ENCODE data around the gene CDH13. TPM values are rescaled to one million over a fixed set of nuclear protein-coding genes. Genes with fewer than 3 reads are reported as not detected.

Gene CDH13
- total RNA-seq, 4 donors from 2014 or later = 5.8 to 36.7 (median 20.4) TPM

DNA sequence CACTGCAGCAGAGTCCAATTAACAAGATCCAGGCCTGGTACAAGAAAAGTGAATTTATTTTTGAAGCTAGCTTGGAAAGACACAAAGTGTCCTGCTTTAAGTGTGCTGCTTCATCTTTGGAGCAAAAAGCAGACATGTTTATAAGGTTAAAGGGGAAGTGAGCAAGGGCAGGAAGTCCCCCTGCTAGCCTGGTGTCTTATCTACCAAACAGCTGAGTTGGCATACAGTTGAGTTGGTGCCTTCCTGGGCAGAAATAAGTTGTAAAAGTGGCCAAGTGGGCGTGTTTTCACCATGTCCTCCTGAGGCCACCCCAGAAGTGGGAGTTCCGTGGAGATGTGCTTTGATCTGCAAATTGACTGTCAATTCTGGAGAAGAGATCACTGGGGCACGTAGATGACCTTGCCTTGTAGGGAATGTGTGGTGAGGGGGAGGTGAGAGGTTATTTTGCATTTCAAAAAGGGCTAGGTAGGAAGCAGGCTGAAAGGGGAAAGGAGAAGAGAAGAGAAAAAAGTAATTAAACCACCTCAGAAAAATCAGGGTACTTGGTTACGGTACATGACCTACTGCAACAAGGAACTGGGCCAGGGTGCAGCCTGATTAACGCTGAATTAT lies 1142.7 kb downstream of the CDH13 start:
- no peak overlapping the region for H3K27ac ChIP-seq
- DNase-seq = no peak
- no peak for ATAC-seq
- in situ Hi-C loops (cut with MboI; ENCODE audit: low sequenced_read_pairs in 4 of 4) = no loop called here
- no peaks in the 10 kb centered on the region for H3K36me3 ChIP-seq
- intact Hi-C loops (cut with DNase I; ENCODE audit: low total_unique reads) = no loop called here
- no peaks in the 10 kb centered on the region for H3K27me3 ChIP-seq
- H3K9me3 ChIP-seq = no peaks in the 10 kb centered on the region
- H3K4me1 ChIP-seq = peaks cover 0 to 15% of the 10 kb centered on the region in 2 donors
- no peak for TF ChIP-seq POLR2A (IDR thresholded peaks at IDR 0.05)
- TF ChIP-seq, protein P1, sequence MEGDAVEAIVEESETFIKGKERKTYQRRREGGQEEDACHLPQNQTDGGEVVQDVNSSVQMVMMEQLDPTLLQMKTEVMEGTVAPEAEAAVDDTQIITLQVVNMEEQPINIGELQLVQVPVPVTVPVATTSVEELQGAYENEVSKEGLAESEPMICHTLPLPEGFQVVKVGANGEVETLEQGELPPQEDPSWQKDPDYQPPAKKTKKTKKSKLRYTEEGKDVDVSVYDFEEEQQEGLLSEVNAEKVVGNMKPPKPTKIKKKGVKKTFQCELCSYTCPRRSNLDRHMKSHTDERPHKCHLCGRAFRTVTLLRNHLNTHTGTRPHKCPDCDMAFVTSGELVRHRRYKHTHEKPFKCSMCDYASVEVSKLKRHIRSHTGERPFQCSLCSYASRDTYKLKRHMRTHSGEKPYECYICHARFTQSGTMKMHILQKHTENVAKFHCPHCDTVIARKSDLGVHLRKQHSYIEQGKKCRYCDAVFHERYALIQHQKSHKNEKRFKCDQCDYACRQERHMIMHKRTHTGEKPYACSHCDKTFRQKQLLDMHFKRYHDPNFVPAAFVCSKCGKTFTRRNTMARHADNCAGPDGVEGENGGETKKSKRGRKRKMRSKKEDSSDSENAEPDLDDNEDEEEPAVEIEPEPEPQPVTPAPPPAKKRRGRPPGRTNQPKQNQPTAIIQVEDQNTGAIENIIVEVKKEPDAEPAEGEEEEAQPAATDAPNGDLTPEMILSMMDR (IDR thresholded peaks at IDR 0.05 in 4 of 5, conservative IDR thresholded peaks at IDR 0.05 in 1 of 5) = no peak
- no peak overlapping the region for H3K4me3 ChIP-seq

DNA sequence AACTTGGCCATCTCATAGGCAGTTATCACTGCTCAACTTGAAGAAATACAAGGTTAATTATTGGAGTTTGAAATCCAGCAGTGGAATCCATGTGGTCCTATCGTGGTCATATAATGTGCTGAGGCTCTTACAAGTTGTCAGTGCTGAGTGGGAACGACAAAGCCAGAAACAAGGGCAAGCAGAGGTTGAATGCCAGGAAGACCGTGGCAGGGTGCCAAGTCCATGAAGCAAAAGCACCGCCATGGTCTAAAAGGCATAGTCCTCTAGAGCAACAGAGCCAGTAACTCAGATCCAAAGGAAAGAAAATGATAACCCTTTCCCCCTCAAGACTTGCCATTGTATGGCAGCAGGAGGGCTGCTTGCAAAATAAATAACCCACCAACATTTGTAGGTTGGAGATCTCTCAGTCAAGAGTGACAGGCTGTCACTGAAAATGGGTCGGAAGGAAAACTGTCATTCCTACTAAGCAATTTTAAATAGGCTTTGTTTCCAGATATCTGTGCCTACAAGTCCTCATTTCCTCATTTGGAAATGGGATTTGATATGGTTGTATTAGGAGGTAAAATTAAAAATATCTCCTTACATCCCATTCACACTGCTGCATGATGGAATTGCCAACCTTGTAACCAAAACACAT lies 1144.7 kb downstream of the CDH13 start:
- no peaks in the 10 kb centered on the region for H3K36me3 ChIP-seq
- no peaks in the 10 kb centered on the region for H3K27me3 ChIP-seq
- no peak overlapping the region for H3K4me3 ChIP-seq
- TF ChIP-seq POLR2A (IDR thresholded peaks at IDR 0.05) = no peak
- TF ChIP-seq, protein P1 (IDR thresholded peaks at IDR 0.05 in 4 of 5, conservative IDR thresholded peaks at IDR 0.05 in 1 of 5) = no peak
- ATAC-seq (peak in 1 of 2 donors; percentile 49), DNase-seq (peak in 1 of 2 donors; percentile 17)
- no peak overlapping the region for H3K27ac ChIP-seq
- peaks cover 0 to 15% of the 10 kb centered on the region in 2 donors for H3K4me1 ChIP-seq
- in situ Hi-C loops (cut with MboI; ENCODE audit: low sequenced_read_pairs in 4 of 4) = no loop called here
- intact Hi-C loops (cut with DNase I; ENCODE audit: low total_unique reads) = no loop called here
- H3K9me3 ChIP-seq = no peaks in the 10 kb centered on the region

- no peak overlapping the region for H3K4me3 ChIP-seq
- intact Hi-C loops (cut with DNase I; ENCODE audit: low total_unique reads) (no loop called here), in situ Hi-C loops (cut with MboI; ENCODE audit: low sequenced_read_pairs in 4 of 4) (no loop called here)
- no peak for DNase-seq
- no peak for ATAC-seq
- no peaks in the 10 kb centered on the region for H3K9me3 ChIP-seq
- peaks cover 0 to 20% of the 10 kb centered on the region in 2 donors for H3K4me1 ChIP-seq
- H3K36me3 ChIP-seq = no peaks in the 10 kb centered on the region
- H3K27me3 ChIP-seq = no peaks in the 10 kb centered on the region
- TF ChIP-seq, protein P1 (IDR thresholded peaks at IDR 0.05 in 4 of 5, conservative IDR thresholded peaks at IDR 0.05 in 1 of 5) = no peak
- no peak for TF ChIP-seq POLR2A (IDR thresholded peaks at IDR 0.05)
- no peak overlapping the region for H3K27ac ChIP-seq
Observed at GRCh38 chr16:83772806-83773205, 1146.0 kb downstream of the CDH13 start.

- ATAC-seq (no peak), DNase-seq (no peak)
- Histone ChIP-seq H3K27ac (no peak overlapping the region), H3K4me3 (no peak overlapping the region), H3K4me1 (peaks cover 0 to 28% of the 10 kb centered on the region in 2 donors), H3K36me3 (no peaks in the 10 kb centered on the region), H3K9me3 (no peaks in the 10 kb centered on the region), H3K27me3 (no peaks in the 10 kb centered on the region)
- intact Hi-C loops (cut with DNase I; ENCODE audit: low total_unique reads) (no loop called here), in situ Hi-C loops (cut with MboI; ENCODE audit: low sequenced_read_pairs in 4 of 4) (no loop called here)
- TF ChIP-seq, protein P1 (IDR thresholded peaks at IDR 0.05 in 4 of 5, conservative IDR thresholded peaks at IDR 0.05 in 1 of 5) = no peak
- no peak for TF ChIP-seq POLR2A (IDR thresholded peaks at IDR 0.05)
Observed at GRCh38 chr16:83774066-83774465, 1147.3 kb downstream of the CDH13 start.
